Uterus (tissue), 2 donors: ENCODE data around the gene AQP3.

Source experiments
- POLR2A ChIP-seq, 2 donors: fragments of 450-650 bp; IDR thresholded peaks; one replicate each; pipeline ENCODE4 v1.6.1; 2016; ENCODE audit warnings: antibody characterized with exemption in 2 of 2, mild to moderate bottlenecking in 1 of 2, moderate library complexity in 1 of 2
- TF ChIP-seq, protein P1 (sequence below), 4 experiments: fragments of 200-600 bp in 2 of 4; fragments of 450-650 bp in 2 of 4; sonication (generic) in 2 of 4; IDR thresholded peaks; one replicate each; pipeline ENCODE4 v1.5.1; 2016 to 2019; ENCODE audit warnings: antibody characterized with exemption in 4 of 4, mild to moderate bottlenecking in 2 of 4, moderate library complexity in 1 of 4

DNA sequence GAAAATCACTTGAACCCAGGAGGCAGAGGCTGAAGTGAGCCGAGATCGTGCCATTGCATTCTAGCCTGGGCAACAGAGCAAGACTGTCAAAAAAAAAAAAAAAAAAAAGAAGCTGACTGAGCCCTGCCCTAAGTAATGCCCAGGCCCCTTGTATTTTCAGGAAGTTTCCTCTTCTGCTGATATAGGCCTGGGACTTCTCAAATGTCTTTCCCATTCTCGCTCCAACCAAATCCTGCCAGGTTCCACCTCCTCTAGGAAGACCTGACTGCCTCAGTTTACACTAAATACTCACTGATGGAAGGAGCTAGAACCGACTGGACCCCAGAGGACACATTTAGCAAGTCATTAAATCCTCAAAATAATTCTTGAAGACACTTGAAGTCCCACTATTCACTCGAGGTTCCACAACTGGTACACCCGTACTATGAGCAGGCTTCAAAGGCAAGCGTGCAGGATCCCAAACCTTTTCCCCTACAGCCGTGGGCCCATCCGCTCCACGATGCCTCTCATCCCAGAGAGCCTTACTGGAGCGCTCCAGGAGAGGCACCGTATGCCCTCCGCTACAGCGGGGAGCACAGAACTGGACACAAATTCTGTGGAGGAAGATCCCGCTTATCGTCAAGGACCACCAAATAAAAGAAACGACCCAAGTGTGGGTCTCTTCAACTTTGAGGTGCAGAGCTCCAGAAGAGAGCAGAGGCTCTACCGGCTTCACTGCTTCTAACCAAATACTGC is 25.7 kb upstream of the AQP3 start:
- TF ChIP-seq, protein P1, sequence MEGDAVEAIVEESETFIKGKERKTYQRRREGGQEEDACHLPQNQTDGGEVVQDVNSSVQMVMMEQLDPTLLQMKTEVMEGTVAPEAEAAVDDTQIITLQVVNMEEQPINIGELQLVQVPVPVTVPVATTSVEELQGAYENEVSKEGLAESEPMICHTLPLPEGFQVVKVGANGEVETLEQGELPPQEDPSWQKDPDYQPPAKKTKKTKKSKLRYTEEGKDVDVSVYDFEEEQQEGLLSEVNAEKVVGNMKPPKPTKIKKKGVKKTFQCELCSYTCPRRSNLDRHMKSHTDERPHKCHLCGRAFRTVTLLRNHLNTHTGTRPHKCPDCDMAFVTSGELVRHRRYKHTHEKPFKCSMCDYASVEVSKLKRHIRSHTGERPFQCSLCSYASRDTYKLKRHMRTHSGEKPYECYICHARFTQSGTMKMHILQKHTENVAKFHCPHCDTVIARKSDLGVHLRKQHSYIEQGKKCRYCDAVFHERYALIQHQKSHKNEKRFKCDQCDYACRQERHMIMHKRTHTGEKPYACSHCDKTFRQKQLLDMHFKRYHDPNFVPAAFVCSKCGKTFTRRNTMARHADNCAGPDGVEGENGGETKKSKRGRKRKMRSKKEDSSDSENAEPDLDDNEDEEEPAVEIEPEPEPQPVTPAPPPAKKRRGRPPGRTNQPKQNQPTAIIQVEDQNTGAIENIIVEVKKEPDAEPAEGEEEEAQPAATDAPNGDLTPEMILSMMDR (IDR thresholded peaks at IDR 0.05), result no peak
- TF ChIP-seq POLR2A (IDR thresholded peaks at IDR 0.05), result no peak
